ENCODE results near the gene NINJ1. TPM values are rescaled to one million over a fixed set of nuclear protein-coding genes. Genes with fewer than 3 reads are reported as not detected.

The NINJ1 gene, protein sequence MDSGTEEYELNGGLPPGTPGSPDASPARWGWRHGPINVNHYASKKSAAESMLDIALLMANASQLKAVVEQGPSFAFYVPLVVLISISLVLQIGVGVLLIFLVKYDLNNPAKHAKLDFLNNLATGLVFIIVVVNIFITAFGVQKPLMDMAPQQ
- 6.7 and 13.5 TPM in 2 replicates for total RNA-seq

DNA sequence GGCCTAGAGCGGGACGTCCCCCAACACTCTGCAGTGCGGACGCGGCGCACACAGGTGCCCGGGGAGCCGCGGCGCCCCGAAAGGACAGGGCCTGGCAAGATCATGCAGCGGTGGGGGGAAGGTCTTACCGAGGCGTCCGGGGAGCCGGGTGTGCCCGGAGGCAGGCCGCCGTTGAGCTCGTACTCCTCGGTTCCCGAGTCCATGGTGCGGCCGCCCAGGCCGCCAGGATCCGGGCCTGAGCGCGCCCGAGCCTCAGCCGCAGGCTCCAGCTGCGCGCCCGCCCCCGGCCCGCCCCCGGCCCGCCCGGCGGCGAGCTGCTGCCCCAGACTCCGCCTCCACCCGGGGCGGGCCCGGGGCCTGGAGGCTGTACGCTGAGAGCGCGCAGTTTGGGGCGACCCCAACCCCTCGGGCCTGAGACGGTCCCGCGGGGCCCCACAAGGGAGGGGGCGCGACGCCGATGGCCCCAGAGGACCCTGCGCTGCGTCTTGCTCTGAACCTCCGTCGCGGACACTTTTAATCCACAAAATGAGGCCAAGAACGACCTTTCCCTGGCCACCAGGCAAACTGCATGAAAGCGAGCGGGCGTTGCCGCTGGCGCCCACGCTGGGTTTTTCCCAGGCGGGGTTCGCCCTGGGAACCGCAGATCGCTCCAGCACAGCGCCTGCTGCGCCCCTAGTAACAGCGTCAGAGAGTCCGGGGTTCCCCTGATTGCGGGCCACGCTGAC lies at the start of gene NINJ1:
NINJ1 (minus strand) TSS at position 237 of the 725 bp plus-strand sequence; CDS start at position 203, 34 bp downstream.

DNA sequence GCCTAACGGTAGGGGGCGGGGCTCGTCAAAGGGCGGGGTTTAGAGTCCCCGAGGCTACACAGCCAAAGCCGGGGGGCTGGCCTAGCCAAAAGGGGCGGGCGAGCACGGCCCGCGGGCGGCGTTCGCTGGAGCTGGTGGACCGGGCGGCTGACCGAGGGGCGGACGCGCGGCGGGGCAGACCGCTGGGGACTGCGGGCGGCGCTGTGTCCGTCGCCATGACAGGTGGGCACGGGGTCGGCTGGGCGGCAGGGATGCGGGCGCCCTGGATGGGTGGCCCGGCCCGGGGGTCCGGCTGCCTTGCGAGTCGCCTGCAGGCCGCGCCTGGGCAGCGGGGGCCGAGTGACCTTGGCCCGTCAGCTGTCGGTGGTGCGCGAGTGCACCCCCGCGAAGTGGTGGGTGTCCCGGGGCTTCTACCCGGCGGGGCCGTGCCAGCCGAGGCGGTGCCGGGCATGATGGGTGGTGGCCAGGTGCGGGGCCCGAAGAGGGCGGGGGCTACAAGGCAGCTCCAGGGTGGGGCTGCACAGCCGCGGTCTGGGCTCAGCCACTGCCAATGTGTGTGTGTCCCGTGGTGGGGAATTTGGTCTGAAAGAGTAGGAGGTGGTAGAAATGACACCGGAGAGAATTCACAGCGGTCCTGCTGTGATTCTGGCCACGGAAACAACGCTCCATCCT lies 37.8 kb downstream of the NINJ1 start, which contains the start of gene CARD19:
CARD19 (plus strand) TSS at position 87 of the 672 bp plus-strand sequence; CDS start at position 216, 129 bp downstream.

Other genes with a start within 250 kb of the NINJ1 start
- gene FGD3, start 186.7 kb downstream of the NINJ1 start, total RNA-seq: 0.12 and 0.16 TPM in 2 replicates
- not detected in 2 replicates for gene SUSD3, start 75.5 kb downstream of the NINJ1 start, total RNA-seq
- gene CARD19, start 38.0 kb downstream of the NINJ1 start, total RNA-seq: 41.2 and 44.4 TPM in 2 replicates
- gene WNK2, start 49.9 kb upstream of the NINJ1 start, total RNA-seq: not detected in 2 replicates